Gastroesophageal sphincter (tissue), 4 donors: ENCODE results near the gene KNCN. TPM values are rescaled to one million over a fixed set of nuclear protein-coding genes. Genes with fewer than 3 reads are reported as not detected.

Experiments
- ATAC-seq: fragments of 150-250 bp; one replicate; pipeline ENCODE4 v1.9.1; 2016; ENCODE audit warnings: mild to moderate bottlenecking, moderate library complexity
- H3K27ac ChIP-seq, 4 donors: fragments of 200-600 bp; sonication (generic) in 3 of 4; 1 replicate in 3 of 4; 2 replicates in 1 of 4; pipeline ENCODE4 v1.5.1; 2016 to 2019
- H3K27me3 ChIP-seq: fragments of 200-600 bp; sonication (generic); one replicate; pipeline ENCODE4 v1.5.1; 2019
- H3K36me3 ChIP-seq, 2 donors: fragments of 200-600 bp; sonication (generic); one replicate each; pipeline ENCODE4 v1.5.1; 2019; ENCODE audit warnings: control low read depth in 1 of 2
- H3K4me1 ChIP-seq, 3 donors: fragments of 200-600 bp; sonication (generic); 1 replicate in 2 of 3; 2 replicates in 1 of 3; pipeline ENCODE4 v1.5.1; 2016 to 2019; ENCODE audit warnings: control low read depth in 2 of 3
- H3K4me3 ChIP-seq, 2 donors: fragments of 200-600 bp; sonication (generic); one replicate each; pipeline ENCODE4 v1.5.1; 2019; ENCODE audit warnings: mild to moderate bottlenecking in 1 of 2, moderate library complexity in 1 of 2
- H3K9me3 ChIP-seq, 3 donors: fragments of 200-600 bp; sonication (generic); one replicate each; pipeline ENCODE4 v1.5.1; 2017 to 2019; ENCODE audit warnings: control low read depth in 2 of 3
- CTCF ChIP-seq, 4 experiments: fragments of 200-600 bp in 2 of 4; fragments of 450-650 bp in 2 of 4; sonication (generic) in 1 of 4; IDR thresholded peaks; one replicate each; pipeline ENCODE4 v1.5.1; 2017 to 2019; ENCODE audit warnings: antibody characterized with exemption in 4 of 4, mild to moderate bottlenecking in 2 of 4, moderate library complexity in 2 of 4
- EP300 ChIP-seq: sonication (generic); formaldehyde crosslinking; IDR thresholded peaks from one replicate; pipeline ENCODE4 v1.6.1; 2017; ENCODE audit warnings: antibody characterized with exemption, mild to moderate bottlenecking
- POLR2A ChIP-seq, 2 donors: fragments of 450-650 bp; IDR thresholded peaks; one replicate each; pipeline ENCODE4 v1.6.1; 2017; ENCODE audit warnings: antibody characterized with exemption in 2 of 2, mild to moderate bottlenecking in 2 of 2, moderate library complexity in 1 of 2
- POLR2AphosphoS5 ChIP-seq: sonication (generic); formaldehyde crosslinking; IDR thresholded peaks from one replicate; pipeline ENCODE4 v1.6.1; 2017; ENCODE audit warnings: antibody characterized with exemption
- WGBS, 2 donors: methylation state at CpG; one replicate each; pipeline ENCODE4 v1.1.5; 2018; ENCODE audit warnings: low coverage in 1 of 2; 5-methylcytosine and 5-hydroxymethylcytosine counted together
- total RNA-seq, 4 donors: library from RNA; depleted of rRNA; stranded (reverse); fragments of >200 nt; gene quantifications; one replicate each; pipeline ENCODE4 v1.1.0, GENCODE V29; 2016

KNCN gene
- total RNA-seq, 4 donors from 2014 or later = not detected

GRCh38 chr1:46512792-46513190 is 38.7 kb downstream of the KNCN start:
- no peak for ATAC-seq
- H3K4me1 ChIP-seq = no peaks in the 10 kb centered on the region
- no peak overlapping the region for H3K27ac ChIP-seq
- WGBS, 2 donors = 43 to 51% methylated on average over 5 to 6 of the region's 6 CpGs
- no peaks in the 10 kb centered on the region for H3K36me3 ChIP-seq
- no peak for TF ChIP-seq POLR2AphosphoS5
- TF ChIP-seq CTCF (IDR thresholded peaks at IDR 0.05) = no peak
- no peak for TF ChIP-seq POLR2A (IDR thresholded peaks at IDR 0.05)
- no peak for TF ChIP-seq EP300
- H3K27me3 ChIP-seq = peaks cover 34% of the 10 kb centered on the region
- H3K9me3 ChIP-seq = no peaks in the 10 kb centered on the region
- no peak overlapping the region for H3K4me3 ChIP-seq

GRCh38 chr1:46512135-46512791 is 39.2 kb downstream of the KNCN start:
- Histone ChIP-seq H3K9me3 (no peaks in the 10 kb centered on the region), H3K27ac (no peak overlapping the region), H3K4me3 (no peak overlapping the region), H3K36me3 (no peaks in the 10 kb centered on the region), H3K4me1 (no peaks in the 10 kb centered on the region), H3K27me3 (peaks cover 28% of the 10 kb centered on the region)
- ATAC-seq = no peak
- TF ChIP-seq POLR2AphosphoS5 (no peak), EP300 (no peak), CTCF (IDR thresholded peaks at IDR 0.05) (no peak), POLR2A (IDR thresholded peaks at IDR 0.05) (no peak)
- 68% methylated on average over 9 of the region's 23 CpGs; no CpG with 5 or more reads in 1 of the 2 donors for WGBS, 2 donors

DNA sequence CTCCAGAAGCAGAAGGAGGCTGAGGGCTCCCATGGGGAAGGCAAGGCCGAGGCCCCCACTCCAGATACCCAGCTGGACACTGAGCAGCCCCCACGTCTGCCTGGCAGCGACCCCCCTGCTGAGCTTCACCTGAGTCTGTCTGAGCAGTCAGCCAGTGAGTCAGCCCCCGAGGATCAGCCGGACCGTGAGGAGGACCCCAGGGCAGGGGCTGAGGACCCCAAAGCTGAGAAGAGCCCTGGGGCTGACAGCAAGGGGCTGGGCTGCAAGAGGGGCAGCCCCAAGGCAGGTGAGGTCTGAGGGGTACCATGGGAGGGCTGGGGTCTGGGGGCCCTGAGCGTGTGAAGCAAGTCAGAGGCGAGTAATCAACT is 40.5 kb downstream of the KNCN start:
- WGBS, 2 donors = 60 to 75% methylated on average over 2 to 3 of the region's 8 CpGs
- no peaks in the 10 kb centered on the region for H3K4me1 ChIP-seq
- TF ChIP-seq POLR2A (IDR thresholded peaks at IDR 0.05) (no peak), EP300 (no peak), POLR2AphosphoS5 (no peak), CTCF (IDR thresholded peaks at IDR 0.05) (no peak)
- H3K27me3 ChIP-seq = peaks cover 22% of the 10 kb centered on the region
- H3K27ac ChIP-seq = no peak overlapping the region
- no peaks in the 10 kb centered on the region for H3K36me3 ChIP-seq
- no peak overlapping the region for H3K4me3 ChIP-seq
- ATAC-seq = no peak
- no peaks in the 10 kb centered on the region for H3K9me3 ChIP-seq

DNA sequence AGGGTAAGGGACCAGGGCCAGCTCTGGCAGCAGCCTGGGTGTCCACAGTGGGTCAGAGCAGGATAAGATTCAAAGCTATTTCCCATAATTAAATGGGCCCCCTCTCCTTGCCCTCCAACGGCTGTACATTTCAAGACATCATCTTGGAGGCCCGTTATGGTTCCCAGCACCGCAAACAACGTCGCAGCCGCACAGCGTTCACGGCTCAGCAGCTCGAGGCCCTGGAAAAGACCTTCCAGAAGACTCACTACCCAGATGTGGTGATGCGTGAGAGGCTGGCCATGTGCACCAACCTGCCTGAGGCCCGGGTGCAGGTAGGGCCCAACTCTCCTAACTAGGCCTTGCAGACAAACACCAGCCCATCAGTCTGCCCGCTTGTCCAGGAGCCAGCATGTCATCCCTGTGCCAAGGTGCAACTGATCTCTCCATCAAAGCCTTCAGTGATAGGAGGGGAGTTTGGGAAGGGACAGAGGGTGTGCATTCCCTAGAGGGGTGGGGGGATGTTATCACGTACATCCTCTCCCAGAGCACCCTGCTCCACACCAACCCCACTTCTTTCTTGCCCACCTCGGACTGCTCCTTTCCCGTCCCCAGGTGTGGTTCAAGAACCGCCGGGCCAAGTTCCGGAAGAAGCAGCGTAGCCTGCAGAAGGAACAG is 41.0 kb downstream of the KNCN start:
- H3K27me3 ChIP-seq = peaks cover 22% of the 10 kb centered on the region
- no peaks in the 10 kb centered on the region for H3K36me3 ChIP-seq
- H3K4me3 ChIP-seq = no peak overlapping the region
- H3K9me3 ChIP-seq = no peaks in the 10 kb centered on the region
- no peaks in the 10 kb centered on the region for H3K4me1 ChIP-seq
- TF ChIP-seq EP300 (no peak), POLR2A (IDR thresholded peaks at IDR 0.05) (no peak), POLR2AphosphoS5 (no peak), CTCF (IDR thresholded peaks at IDR 0.05) (no peak)
- H3K27ac ChIP-seq = no peak overlapping the region
- WGBS, 2 donors = 82% methylated on average over 3 of the region's 19 CpGs; no CpG with 5 or more reads in 1 of the 2 donors
- ATAC-seq = no peak

DNA sequence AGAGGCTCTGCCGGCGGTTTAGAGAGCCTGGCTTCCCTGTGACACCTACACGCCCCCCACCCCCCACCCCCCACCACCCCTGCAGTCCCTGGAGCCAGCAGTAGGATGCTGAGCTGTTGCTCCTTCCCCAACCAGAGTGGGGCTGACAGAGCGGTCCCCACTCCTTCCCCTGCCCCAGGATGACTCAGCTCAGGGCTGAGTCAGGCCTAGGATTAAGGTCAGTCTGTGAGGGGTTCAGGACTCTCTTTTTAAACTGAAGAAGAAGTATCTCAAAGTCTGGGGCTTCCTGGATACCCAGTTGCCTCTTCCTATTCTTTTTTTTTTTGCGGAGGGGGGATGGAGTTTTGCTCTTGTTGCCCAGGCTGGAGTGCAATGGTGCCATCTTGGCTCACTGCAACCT is 42.7 kb downstream of the KNCN start:
- WGBS, 2 donors = 53% methylated on average over 2 of the region's 5 CpGs; no CpG with 5 or more reads in 1 of the 2 donors

More for the DNA sequence above, 42.7 kb downstream of the KNCN start:
- no peaks in the 10 kb centered on the region for H3K9me3 ChIP-seq
- no peak overlapping the region for H3K27ac ChIP-seq
- H3K4me3 ChIP-seq = no peak overlapping the region
- TF ChIP-seq POLR2AphosphoS5 (no peak), POLR2A (IDR thresholded peaks at IDR 0.05) (no peak), CTCF (IDR thresholded peaks at IDR 0.05) (no peak), EP300 (no peak)
- H3K36me3 ChIP-seq = no peaks in the 10 kb centered on the region
- peaks cover 23% of the 10 kb centered on the region for H3K27me3 ChIP-seq
- no peaks in the 10 kb centered on the region for H3K4me1 ChIP-seq
- ATAC-seq = no peak
